ENCODE data around the gene PABPN1L. TPM values are rescaled to one million over a fixed set of nuclear protein-coding genes. Genes with fewer than 3 reads are reported as not detected.

Gene PABPN1L
- total and polyA plus RNA-seq, 2 donors from 2014 or later: not detected

DNA sequence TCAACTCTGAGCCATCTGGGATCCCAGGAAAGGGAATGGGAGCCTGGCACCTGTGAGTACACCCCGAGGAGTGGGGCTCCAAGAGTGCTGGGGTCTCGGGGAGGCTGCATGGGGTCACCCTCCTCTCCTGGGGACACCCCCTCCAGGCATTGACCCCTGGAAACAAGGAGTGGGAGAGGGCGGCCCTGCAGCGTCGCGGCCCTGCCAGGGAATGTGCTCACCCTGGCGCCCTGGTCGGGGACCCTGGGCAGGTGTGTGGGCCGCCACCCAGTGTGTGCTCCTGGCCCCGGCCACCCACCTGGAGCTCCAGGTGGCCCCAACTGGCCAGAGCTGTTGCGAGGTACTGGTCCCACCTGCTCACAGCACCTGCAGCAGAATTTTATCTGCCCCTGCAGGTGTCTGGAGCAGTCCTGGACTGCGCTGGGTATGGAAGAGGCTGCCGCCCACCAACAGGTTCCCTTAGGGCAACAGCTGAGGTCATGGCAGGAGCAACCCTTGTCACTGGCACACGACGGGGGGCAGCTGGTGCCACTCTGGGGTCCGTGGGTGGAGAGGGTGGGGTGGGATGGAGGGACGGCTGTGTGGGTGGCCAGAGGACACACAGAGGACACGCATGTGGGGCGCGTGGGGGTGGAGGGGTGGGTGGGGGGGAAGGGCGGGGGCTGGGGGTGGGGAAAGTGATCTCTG lies 5.4 kb upstream of the PABPN1L start:
- Histone ChIP-seq H3K9ac (ENCODE audit: low read length in 3 of 3) (no peak overlapping the region), H3K36me3 (ENCODE audit: control insufficient read depth in 2 of 3, insufficient read depth in 3 of 3, low read length in 3 of 3) (no peaks in the 10 kb centered on the region), H3K4me1 (ENCODE audit: control insufficient read depth in 2 of 3, insufficient read depth in 2 of 3, low read depth in 1 of 3, low read length in 3 of 3) (no peaks in the 10 kb centered on the region), H3K9me3 (ENCODE audit: control insufficient read depth in 2 of 3, insufficient read depth in 1 of 3, low read length in 3 of 3) (no peaks in the 10 kb centered on the region), H3K27me3 (ENCODE audit: control insufficient read depth, insufficient read depth, low read length) (no peaks in the 10 kb centered on the region), H3K4me3 (ENCODE audit: low read length in 3 of 3) (no peak overlapping the region), H3K27ac (ENCODE audit: low read depth in 2 of 2, low read length in 2 of 2) (no peak overlapping the region)
- intact Hi-C loops (cut with DNase I): no loop called here
- TF ChIP-seq, protein P1, sequence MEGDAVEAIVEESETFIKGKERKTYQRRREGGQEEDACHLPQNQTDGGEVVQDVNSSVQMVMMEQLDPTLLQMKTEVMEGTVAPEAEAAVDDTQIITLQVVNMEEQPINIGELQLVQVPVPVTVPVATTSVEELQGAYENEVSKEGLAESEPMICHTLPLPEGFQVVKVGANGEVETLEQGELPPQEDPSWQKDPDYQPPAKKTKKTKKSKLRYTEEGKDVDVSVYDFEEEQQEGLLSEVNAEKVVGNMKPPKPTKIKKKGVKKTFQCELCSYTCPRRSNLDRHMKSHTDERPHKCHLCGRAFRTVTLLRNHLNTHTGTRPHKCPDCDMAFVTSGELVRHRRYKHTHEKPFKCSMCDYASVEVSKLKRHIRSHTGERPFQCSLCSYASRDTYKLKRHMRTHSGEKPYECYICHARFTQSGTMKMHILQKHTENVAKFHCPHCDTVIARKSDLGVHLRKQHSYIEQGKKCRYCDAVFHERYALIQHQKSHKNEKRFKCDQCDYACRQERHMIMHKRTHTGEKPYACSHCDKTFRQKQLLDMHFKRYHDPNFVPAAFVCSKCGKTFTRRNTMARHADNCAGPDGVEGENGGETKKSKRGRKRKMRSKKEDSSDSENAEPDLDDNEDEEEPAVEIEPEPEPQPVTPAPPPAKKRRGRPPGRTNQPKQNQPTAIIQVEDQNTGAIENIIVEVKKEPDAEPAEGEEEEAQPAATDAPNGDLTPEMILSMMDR (IDR thresholded peaks at IDR 0.05; ENCODE audit: borderline replicate concordance, extremely low read depth, insufficient read depth): no peak
- FAIRE-seq: no peak
- no peak for DNase-seq

DNA sequence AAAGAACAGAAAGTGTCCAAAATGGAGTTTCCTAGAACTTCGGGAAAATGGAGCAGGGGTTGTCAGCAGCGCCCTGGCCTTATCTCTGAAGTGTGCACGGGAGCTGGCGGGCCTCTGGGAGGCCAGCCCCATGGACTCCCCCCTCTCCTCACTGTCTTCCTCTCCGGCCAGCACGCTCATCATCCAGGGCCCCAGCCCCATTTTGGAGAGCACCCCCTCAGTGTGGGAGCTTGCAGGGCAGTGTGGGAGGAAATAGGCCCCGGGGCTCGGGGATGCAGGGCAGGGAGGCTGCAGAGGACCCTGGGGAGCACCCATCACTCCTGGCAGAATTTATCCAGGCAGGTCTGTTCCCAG lies 4.9 kb upstream of the PABPN1L start:
- TF ChIP-seq, protein P1 (IDR thresholded peaks at IDR 0.05; ENCODE audit: borderline replicate concordance, extremely low read depth, insufficient read depth): no peak
- DNase-seq (no peak), FAIRE-seq (no peak)
- Histone ChIP-seq H3K4me1 (ENCODE audit: control insufficient read depth in 2 of 3, insufficient read depth in 2 of 3, low read depth in 1 of 3, low read length in 3 of 3) (no peaks in the 10 kb centered on the region), H3K27me3 (ENCODE audit: control insufficient read depth, insufficient read depth, low read length) (no peaks in the 10 kb centered on the region), H3K9ac (ENCODE audit: low read length in 3 of 3) (no peak overlapping the region), H3K9me3 (ENCODE audit: control insufficient read depth in 2 of 3, insufficient read depth in 1 of 3, low read length in 3 of 3) (no peaks in the 10 kb centered on the region), H3K4me3 (ENCODE audit: low read length in 3 of 3) (no peak overlapping the region), H3K27ac (ENCODE audit: low read depth in 2 of 2, low read length in 2 of 2) (no peak overlapping the region), H3K36me3 (ENCODE audit: control insufficient read depth in 2 of 3, insufficient read depth in 3 of 3, low read length in 3 of 3) (no peaks in the 10 kb centered on the region)
- intact Hi-C loops (cut with DNase I): no loop called here

DNA sequence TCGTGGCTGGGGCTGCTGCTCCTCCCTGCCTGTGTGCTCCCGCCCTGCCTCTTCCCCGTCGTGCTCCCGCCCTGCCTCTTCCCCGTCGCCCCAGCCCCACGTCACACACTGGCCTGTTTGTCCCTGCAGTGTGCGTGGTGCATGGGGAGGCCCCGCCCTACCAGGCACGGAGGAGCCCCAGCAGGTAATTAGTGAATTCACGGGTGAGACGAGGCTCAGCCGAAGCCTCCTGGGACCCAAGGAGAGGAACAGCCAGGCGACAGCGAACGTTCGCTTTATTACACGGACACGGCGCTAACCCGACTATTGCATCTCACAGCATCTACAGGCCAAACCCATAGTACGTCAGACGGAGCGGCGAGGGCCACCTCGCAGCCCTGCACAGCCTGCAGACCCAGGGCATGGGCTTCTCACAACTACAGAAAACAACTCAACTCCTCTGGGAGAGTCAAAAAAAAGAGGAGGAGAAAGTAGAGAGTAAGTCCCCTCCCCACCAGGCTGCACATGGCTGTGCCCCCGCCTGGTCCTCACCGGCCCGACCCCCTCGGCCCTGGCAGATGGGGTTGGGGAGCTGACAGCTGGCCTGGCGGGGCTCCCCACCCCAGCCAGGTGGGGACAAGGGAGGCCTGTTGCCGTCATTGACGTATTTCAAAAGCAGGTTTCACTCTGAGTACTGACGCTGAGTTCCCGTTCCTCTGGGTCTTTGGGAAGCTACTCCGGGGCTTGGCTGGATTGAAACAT lies 4.3 kb upstream of the PABPN1L start:
- DNase-seq: no peak
- TF ChIP-seq, protein P1 (IDR thresholded peaks at IDR 0.05; ENCODE audit: borderline replicate concordance, extremely low read depth, insufficient read depth): no peak
- no peak overlapping the region for H3K4me3 ChIP-seq (ENCODE audit: low read length in 3 of 3)
- H3K27ac ChIP-seq (ENCODE audit: low read depth in 2 of 2, low read length in 2 of 2): no peak overlapping the region
- FAIRE-seq: no peak
- H3K4me1 ChIP-seq (ENCODE audit: control insufficient read depth in 2 of 3, insufficient read depth in 2 of 3, low read depth in 1 of 3, low read length in 3 of 3): no peaks in the 10 kb centered on the region
- intact Hi-C loops (cut with DNase I): no loop called here
- H3K9me3 ChIP-seq (ENCODE audit: control insufficient read depth in 2 of 3, insufficient read depth in 1 of 3, low read length in 3 of 3): no peaks in the 10 kb centered on the region
- H3K9ac ChIP-seq (ENCODE audit: low read length in 3 of 3): no peak overlapping the region
- H3K27me3 ChIP-seq (ENCODE audit: control insufficient read depth, insufficient read depth, low read length): no peaks in the 10 kb centered on the region
- no peaks in the 10 kb centered on the region for H3K36me3 ChIP-seq (ENCODE audit: control insufficient read depth in 2 of 3, insufficient read depth in 3 of 3, low read length in 3 of 3)
